Mesothelial cell of epicardium (in vitro differentiated cells): ENCODE data around the gene DRGX. TPM values are rescaled to one million over a fixed set of nuclear protein-coding genes. Genes with fewer than 3 reads are reported as not detected.

Experiments
- DNase-seq, 2 experiments: peaks; one replicate each; pipeline ENCODE4 v3.0.0; 2021; ENCODE audit warnings: low spot score in 2 of 2; ENCODE audit not compliant: unreplicated experiment in 2 of 2
- H3K27ac Mint-ChIP-seq: 2 replicates; pipeline ENCODE4 v1.8.0; 2021; ENCODE audit warnings: mixed read lengths
- H3K27me3 Mint-ChIP-seq: 2 replicates; pipeline ENCODE4 v1.8.0; 2021; ENCODE audit warnings: low read depth, mixed read lengths
- H3K36me3 Mint-ChIP-seq: 2 replicates; pipeline ENCODE4 v1.8.0; 2021; ENCODE audit warnings: mixed read lengths
- H3K4me1 Mint-ChIP-seq: 2 replicates; pipeline ENCODE4 v1.8.0; 2021; ENCODE audit warnings: mixed read lengths
- H3K4me3 Mint-ChIP-seq: 2 replicates; pipeline ENCODE4 v1.8.0; 2021; ENCODE audit warnings: mild to moderate bottlenecking, moderate library complexity, mixed read lengths
- H3K9me3 Mint-ChIP-seq: 2 replicates; pipeline ENCODE4 v1.8.0; 2021; ENCODE audit warnings: mixed read lengths
- total RNA-seq: library from RNA; stranded (reverse); gene quantifications from 3 replicates; pipeline ENCODE4 v1.2.1, GENCODE V29; 2021
- TF ChIP-seq, protein P1 (sequence below): fragments of 200-600 bp; sonication (generic); IDR thresholded peaks from one replicate; pipeline ENCODE4 v1.5.0; 2021; ENCODE audit warnings: antibody characterized with exemption; ENCODE audit not compliant: unreplicated experiment

DRGX gene
- total RNA-seq, 1 donor from 2014 or later = not detected

DNA sequence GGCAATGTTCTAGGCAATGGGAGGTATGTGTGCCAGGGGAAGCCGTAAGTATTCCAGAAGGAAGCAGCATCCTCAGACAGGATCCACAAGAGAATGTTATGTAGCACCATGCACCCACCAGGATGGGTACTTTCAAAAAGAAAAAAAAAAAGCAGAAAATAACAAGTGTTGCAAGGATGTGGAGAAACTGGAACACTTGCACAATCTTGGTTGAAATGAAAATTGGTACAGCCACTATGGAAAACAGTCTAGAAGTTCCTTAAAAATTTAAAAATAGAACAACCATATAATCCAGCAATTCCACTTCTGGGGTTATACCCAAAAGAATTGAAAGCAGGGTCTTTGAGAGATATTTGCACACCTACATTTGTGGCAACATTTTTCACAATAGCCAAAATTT lies 76.7 kb downstream of the DRGX start:
- no peak overlapping the region for H3K27ac Mint-ChIP-seq
- no peak for DNase-seq
- H3K4me1 Mint-ChIP-seq = no peaks in the 10 kb centered on the region
- TF ChIP-seq, protein P1, sequence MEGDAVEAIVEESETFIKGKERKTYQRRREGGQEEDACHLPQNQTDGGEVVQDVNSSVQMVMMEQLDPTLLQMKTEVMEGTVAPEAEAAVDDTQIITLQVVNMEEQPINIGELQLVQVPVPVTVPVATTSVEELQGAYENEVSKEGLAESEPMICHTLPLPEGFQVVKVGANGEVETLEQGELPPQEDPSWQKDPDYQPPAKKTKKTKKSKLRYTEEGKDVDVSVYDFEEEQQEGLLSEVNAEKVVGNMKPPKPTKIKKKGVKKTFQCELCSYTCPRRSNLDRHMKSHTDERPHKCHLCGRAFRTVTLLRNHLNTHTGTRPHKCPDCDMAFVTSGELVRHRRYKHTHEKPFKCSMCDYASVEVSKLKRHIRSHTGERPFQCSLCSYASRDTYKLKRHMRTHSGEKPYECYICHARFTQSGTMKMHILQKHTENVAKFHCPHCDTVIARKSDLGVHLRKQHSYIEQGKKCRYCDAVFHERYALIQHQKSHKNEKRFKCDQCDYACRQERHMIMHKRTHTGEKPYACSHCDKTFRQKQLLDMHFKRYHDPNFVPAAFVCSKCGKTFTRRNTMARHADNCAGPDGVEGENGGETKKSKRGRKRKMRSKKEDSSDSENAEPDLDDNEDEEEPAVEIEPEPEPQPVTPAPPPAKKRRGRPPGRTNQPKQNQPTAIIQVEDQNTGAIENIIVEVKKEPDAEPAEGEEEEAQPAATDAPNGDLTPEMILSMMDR = no peak
- H3K9me3 Mint-ChIP-seq = no peaks in the 10 kb centered on the region
- H3K4me3 Mint-ChIP-seq = no peak overlapping the region
- H3K27me3 Mint-ChIP-seq = peaks cover 58% of the 10 kb centered on the region
- no peaks in the 10 kb centered on the region for H3K36me3 Mint-ChIP-seq

DNA sequence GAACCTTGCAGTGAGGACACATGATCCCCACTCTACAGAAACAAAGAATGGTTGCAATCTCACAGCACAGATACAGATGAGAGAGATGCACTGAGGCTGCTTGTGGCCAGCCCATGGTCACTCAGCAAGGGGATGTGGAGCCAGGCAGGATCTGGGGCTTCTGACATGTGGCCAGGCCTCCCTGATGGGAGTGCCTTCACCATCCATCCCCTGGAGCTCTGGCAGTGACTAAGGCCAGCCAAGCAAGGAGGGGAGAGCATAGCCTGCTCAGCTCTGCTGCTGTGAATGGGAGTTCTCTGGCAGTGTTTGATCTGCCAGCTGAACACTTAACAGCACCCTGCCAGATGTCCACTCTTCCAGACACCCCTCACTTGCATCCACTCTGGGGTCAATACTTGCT lies 77.1 kb downstream of the DRGX start:
- no peaks in the 10 kb centered on the region for H3K9me3 Mint-ChIP-seq
- H3K4me3 Mint-ChIP-seq = no peak overlapping the region
- no peak overlapping the region for H3K27ac Mint-ChIP-seq
- no peaks in the 10 kb centered on the region for H3K4me1 Mint-ChIP-seq
- no peaks in the 10 kb centered on the region for H3K36me3 Mint-ChIP-seq
- TF ChIP-seq, protein P1 = no peak
- DNase-seq = no peak
- H3K27me3 Mint-ChIP-seq = peaks cover 60% of the 10 kb centered on the region

DNA sequence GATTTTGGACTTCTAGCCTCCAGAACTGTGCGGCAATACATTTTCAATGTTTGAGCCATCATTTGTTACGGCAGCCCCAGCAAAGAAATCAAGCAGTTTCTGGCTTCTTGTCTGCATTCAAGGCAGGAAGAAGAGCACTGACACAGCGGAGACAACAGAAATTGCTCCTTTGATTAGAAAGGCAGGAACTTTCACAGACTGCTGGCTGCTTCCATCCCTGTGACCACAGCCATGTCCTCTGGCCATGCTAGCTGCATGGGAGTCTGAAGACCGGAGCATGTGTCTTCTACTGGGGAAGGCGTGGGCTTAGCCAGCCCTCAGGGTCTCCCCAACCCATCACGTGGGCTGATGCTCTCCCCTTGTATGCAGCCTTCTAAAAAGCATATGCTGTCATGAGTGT lies 77.9 kb downstream of the DRGX start:
- H3K9me3 Mint-ChIP-seq = no peaks in the 10 kb centered on the region
- TF ChIP-seq, protein P1 = no peak
- no peaks in the 10 kb centered on the region for H3K36me3 Mint-ChIP-seq
- H3K4me3 Mint-ChIP-seq = no peak overlapping the region
- H3K27me3 Mint-ChIP-seq = peaks cover 60% of the 10 kb centered on the region
- H3K4me1 Mint-ChIP-seq = no peaks in the 10 kb centered on the region
- no peak for DNase-seq
- no peak overlapping the region for H3K27ac Mint-ChIP-seq

DNA sequence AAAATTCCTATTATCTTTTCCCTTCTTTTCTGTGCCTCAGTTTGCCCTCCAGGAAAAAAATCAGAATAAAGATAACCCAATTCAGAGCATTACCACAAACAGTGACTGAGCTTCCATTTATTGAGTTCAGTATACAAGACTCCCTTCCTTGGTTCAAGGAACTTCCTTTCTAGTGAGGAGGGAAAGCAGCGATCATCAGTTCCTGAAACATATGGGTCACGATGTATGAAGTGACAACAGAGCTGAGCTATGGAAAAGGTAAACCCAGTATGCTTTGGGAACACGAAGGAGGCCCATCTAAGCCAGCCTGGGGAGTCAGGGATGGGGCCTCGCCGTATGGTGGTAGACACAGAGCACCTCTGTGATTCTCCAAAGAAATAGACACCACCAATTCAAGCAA lies 81.1 kb downstream of the DRGX start:
- H3K9me3 Mint-ChIP-seq = no peaks in the 10 kb centered on the region
- H3K4me1 Mint-ChIP-seq = no peaks in the 10 kb centered on the region

More for the DNA sequence above, 81.1 kb downstream of the DRGX start:
- Mint-ChIP-seq H3K36me3 (no peaks in the 10 kb centered on the region), H3K27ac (no peak overlapping the region), H3K27me3 (peaks cover 51% of the 10 kb centered on the region), H3K4me3 (no peak overlapping the region)
- TF ChIP-seq, protein P1 = no peak
- DNase-seq = no peak

Other genes starting within 250 kb of the DRGX start
- gene TMEM273, start 207.7 kb downstream of the DRGX start, total RNA-seq = not detected in 3 replicates
- gene C10orf71, start 96.9 kb downstream of the DRGX start, total RNA-seq = not detected in 3 replicates
- gene ERCC6, start 143.0 kb upstream of the DRGX start, total RNA-seq = 32.4 to 37.4 TPM (median 35.4 TPM) in 3 replicates
- gene SLC18A3, start 214.2 kb upstream of the DRGX start, total RNA-seq = 0.18 to 0.34 TPM (median 0.18 TPM) in 3 replicates
- gene CHAT, start 217.9 kb upstream of the DRGX start, total RNA-seq = not detected in 3 replicates